Muscle of arm (tissue), 12 donors: ENCODE data around the gene IL3RA. TPM values are rescaled to one million over a fixed set of nuclear protein-coding genes. Genes with fewer than 3 reads are reported as not detected.
"Not testable (repeated sequence)": the region's sequence is repeated elsewhere in the genome, so short reads cannot be mapped to it uniquely, and the experiment has no call there.

Experiments used
- DNase-seq: peaks from one replicate; pipeline ENCODE4 v3.0.0-alpha.2; 2013
- polyA plus RNA-seq, 12 donors: library from polyadenylated mRNA; unstranded; fragments of 120-200 nt; gene quantifications; one replicate each; pipeline ENCODE4 v1.2.1, GENCODE V29; 2013; ENCODE audit not compliant: insufficient read length in 12 of 12

The IL3RA gene
- polyA plus RNA-seq, 12 donors: 6.4 to 24.9 (median 15.4) TPM; not detected in 1

DNA sequence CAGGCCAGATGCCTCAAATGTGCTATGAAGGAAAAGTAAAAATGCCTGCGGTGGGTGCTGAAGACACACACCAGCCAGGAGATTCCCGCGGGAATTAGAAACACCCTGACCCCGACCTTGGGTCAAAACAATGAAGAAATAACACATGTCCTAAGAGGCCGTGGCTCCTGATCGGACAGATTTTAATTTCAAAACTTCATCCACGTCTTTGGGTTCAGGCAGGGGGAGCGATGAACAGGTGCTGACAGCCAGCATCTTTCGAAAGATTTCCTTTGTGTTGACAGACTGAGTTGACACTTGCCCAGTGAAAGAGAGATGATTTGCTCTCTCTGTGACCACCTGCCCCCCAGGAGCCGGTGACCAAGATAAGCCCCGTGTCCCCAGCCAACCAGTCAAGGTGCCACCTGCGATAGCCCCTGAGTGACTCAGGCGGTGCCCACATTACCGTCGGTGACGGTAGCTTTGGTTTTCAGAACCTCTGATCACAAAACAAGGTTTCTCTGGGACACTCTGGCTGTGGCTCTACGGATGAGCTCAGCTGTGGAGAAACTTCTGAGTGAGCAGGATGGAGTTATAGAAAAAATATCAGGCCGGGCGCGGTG, 11.0 kb upstream of the IL3RA start:
- DNase-seq: no peak

DNA sequence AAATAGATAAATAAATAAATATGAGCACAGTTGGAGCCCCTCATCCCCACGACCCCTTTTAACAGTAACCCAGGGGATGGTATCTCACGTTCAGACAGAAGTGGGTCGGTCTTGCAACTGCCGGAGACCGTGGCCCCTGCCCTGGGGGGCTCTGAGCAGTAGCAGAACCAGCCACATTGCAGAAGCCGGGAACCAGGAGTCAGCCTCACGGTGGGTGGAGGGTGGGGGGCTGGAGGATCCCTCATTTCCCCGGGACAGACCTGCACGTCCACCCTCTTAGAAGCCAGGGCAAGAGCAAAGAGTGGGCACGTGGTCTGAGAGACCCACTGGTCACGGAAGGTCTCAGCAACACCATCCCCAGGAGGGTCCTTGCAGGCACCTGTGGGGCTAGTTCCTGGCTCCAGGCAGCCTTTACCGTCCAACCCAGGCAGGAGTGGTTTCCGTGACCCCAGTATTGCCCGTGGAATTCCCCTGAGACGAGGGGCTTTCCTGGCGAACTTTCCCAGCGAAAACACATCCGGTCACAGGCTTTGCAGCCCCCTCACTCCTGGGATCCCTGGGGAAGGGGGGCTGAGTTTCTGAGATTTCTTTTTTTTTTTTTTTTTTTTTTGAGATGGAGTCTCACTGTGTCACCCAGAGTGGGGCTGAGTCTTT, 8.8 kb upstream of the IL3RA start:
- DNase-seq: no peak

DNA sequence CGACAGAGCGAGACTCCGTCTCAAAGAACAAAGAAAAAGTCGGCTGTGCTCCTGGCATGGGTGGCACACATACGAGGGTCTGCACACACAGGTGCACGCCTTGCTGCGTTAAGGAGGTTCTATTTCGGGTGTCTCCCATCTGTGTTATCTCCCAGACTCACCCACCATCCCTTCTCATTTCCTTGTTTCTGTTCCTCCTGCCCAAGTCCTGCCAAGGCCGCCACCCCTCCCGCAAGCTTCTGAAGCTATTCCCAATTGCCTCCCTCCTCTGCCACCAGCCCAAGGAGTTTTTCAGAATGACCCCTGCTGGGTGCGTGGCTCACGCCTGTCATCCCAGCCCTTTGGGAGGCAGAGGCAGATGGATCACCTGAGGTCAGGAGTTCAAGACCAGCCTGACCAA, 6.0 kb upstream of the IL3RA start:
- DNase-seq: no peak

DNA sequence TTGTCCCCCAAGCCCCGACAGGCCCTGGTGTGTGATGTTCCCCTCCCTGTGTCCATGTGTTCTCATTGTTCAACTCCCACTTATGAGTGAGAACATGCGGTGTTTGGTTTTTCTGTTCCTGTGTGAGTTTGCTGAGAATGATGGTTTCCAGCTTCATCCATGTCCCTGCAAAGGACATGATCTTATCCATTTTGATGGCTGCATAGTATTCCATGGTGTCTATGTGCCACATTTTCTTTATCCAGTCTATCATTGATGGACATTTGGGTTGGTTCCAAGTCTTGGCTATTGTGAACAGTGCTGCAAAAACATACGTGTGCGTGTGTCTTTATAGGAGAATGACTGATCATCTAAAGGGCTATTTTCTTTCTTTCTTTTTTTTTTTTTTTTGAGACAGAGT, 4.2 kb upstream of the IL3RA start:
- DNase-seq: not testable (repeated sequence)

DNA sequence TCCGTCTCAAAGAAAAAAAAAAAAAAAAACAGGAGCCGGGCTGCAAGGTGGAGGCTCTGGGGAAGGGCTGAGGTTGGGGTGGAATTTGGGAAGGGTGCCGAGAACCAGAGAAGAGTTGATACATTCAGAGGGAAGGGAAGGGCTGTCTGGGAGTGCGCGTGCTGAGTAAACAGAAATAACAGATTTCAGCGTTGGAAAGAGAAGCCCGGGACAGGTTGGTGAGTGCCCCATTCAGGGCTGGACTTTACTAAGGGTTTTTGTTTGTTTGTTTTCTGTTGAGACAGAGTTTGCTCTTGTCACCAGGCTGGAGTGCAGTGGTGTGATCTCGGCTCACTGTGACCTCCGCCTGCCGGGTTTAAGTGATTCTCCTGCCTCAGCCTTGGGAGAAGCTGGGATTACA, 1.7 kb upstream of the IL3RA start:
- DNase-seq: no peak

DNA sequence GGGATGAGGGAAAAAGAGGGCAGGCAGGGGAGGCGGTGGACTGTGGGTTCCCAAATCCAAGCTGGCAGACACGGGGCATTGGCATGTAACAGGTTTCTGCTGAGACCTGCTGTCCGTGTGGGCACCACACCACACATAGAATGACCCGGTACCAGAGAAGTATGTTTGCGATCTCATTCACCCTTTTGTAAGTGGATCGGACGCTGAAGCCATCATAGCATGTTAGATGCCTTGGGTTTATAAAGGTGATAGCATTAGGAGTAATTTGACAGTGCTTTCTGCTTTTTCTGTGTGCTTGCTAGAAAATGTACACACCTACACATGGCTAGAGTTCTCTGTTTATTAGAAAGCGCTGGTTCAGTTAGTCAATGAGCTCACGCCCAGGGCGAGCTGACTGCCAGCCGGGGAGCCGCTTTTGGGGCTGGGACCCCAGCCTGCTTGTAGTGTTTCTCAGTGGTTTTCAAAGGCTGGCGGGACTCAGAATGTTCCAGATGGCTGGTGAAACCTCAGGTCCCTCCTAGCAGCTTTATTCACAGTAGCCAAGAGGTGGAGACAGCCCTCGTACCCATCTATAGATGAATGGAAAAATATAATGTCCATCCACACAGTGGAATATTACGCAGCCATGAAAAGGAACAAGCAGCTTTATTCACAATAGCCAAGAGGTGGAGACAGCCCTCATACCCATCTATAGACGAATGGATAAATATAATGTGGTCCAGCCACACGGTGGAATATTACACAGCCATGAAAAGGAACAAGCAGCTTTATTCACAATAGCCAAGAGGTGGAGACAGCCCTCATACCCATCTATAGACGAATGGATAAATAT, 579 bp downstream of the IL3RA start:
- DNase-seq: no peak

DNA sequence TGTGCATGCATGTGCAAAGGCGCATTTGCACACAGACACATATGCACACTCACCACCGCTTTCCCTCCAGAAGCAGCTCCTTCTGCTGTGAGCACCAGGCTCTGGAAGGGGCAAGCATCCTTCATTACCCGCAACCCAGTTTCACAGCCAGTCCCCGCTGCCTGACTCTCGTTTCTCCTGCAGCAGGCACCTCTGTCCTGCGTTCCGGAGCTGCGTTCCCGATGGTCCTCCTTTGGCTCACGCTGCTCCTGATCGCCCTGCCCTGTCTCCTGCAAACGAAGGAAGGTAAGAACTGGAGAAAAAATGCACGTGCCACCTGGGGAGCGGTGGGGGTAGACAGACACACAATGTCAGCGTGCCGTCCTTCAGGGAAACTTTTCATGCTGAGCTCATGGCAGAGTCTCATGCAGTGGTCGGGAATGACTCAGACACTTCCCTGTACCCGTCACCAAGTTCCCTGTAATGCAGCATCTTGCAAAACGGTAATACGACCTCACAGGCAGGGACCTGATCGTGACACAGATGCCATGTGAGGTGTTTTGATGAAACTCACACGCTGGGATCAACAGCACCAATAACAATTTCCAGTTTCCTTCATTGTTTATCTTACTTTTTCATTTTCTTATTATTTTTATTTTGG, 5.1 kb downstream of the IL3RA start:
- no peak for DNase-seq

DNA sequence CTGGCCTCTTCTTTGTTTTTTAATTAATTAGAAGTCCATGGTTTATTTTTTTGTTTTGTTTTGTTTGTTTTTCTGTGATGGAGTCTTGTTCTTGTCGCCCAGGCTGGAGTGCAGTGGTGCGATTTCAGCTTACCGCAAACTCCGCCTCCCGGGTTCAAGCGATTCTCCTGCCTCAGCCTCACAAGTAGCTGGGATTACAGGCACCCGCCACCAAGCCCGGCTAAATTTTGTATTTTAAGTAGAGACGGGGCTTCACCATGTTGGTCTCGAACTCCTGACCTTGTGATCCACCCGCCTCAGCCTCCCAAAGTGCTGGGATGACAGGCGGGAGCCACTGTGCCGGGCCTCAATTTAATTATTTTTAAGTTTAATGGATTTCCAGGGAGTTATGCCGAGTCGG, 13.0 kb downstream of the IL3RA start:
- not testable (repeated sequence) for DNase-seq

DNA sequence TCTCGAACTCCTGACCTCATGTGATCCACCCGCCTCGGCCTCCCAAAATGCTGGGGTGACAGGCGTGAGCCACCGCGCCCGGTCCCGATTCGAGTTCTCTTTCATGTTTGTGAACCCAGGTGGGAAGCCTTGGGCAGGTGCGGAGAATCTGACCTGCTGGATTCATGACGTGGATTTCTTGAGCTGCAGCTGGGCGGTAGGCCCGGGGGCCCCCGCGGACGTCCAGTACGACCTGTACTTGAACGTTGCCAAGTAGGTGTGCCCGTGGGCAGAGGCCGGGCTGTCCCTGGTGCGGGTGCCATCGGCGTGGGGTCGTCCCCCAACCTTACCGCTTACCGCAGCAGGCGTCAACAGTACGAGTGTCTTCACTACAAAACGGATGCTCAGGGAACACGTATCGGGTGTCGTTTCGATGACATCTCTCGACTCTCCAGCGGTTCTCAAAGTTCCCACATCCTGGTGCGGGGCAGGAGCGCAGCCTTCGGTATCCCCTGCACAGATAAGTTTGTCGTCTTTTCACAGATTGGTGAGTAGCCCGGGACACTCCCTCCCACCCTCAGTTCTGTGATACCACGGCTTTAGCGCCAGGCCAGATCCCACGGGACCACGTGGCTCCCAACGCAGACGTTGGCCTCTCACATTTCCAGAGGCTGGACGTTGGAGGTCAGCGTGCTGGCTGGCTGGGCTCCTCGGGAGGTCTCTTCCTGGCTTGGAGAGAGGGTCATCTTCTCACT, 15.6 kb downstream of the IL3RA start:
- no peak for DNase-seq

DNA sequence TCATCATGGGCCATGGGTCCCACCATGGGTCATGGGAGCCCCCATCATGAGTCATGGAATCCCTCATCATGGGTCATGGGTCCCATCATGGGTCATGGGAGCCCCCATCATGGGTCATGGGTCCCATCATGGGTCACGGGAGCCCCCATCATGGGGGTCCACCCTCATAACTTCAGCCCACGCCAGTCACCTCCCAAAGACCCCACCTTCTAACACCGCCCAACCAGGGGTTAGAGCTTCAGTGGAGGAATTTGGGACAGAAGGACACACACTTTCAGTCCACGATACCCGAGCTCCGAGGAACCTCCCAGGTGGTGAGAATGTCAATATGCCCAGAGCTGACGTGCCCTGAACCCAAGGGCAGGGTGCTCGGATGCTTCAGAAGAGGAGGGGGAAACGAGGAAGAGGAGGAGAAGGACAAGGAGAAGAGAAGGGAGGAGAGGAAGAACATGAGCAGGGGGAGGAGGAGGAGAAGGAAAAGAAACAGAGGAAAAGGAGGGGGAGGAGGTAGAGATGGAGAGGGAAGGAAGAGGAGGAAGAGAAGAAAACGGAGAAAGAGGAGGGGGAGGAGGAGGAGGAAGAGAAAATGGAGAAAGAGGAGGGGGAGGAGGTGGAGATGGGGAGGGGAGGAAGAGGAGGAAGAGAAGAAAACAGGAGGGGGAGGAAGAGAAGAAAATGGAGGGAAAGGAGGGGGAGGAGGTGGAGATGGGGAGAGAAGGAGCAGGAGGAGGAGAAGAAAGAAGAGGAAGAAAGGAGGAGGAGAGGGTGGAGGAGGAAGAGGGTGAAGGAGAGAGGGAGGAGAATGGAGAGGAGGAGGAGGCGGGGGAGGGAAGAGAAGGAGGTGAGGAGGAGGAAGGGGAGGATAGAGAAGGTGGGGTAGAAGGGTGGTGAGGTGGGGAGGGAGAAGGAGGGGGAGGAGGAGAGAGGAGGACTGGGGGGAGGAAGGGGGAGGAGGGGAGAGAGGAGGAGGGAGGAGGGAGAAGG, 17.7 kb downstream of the IL3RA start:
- DNase-seq: no peak

DNA sequence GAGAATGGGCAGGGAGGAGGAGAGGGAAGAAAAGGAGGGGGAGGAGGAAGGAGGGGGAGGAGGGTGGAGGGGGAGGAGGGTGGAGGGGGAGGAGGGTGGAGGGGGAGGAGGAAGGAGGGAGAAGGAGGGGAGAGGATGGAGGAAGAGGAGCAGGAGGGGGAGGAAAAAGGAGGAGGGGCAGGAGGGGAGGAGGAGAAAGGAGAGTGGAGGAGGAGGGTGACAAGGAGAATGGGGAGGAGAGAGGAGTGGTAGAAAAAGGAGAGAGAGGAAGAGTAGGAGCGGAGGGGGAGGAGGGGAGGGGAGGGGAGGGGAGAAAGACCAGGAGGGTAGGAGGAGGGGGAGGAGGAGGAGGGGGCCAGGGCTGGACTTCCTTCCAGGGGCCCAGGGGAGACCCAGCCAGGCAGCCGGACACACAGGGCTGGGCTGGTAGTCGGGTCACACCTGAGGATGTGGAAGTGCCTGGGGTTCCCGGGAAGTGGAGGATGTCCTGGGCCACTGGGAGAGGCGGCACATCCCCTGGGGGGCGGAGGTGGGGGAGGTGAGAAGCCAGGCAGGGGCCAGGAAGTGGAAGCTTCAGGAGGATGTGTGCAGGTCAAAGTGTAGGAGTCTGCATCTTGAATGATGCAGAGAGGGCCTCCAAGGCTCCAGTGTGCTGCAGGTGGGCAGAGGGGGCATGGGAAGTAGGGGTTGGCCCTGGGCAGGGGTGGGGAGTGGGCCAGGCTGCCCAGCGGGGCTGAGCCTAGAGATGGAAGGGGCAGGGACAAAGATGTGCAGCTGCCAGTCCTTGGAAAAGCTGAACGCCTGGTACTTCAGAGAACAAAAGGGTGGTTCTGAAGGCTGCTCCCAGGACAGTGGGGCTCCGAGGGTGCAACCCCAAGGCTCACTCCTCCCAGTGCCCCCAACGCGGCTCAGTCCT, 18.8 kb downstream of the IL3RA start:
- no peak for DNase-seq

DNA sequence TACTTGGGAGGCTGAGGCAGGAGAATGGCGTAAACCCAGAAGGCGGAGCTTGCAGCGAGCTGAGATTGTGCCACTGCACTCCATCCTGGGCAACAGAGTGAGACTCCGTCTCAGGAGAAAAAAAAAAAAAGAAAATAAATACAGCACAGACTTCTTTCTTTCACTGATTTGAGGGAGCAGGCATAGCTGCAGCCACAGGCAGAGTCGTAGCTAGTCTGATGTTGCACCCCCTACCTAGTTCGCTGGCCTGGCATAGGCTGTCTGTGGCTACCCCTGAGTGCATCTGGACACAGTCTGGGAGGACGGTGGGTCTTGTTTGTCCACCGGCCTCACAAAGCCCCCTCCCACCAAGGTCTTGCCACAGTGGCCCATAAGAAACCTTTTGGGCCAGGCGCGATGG, 21.4 kb downstream of the IL3RA start:
- no peak for DNase-seq

DNA sequence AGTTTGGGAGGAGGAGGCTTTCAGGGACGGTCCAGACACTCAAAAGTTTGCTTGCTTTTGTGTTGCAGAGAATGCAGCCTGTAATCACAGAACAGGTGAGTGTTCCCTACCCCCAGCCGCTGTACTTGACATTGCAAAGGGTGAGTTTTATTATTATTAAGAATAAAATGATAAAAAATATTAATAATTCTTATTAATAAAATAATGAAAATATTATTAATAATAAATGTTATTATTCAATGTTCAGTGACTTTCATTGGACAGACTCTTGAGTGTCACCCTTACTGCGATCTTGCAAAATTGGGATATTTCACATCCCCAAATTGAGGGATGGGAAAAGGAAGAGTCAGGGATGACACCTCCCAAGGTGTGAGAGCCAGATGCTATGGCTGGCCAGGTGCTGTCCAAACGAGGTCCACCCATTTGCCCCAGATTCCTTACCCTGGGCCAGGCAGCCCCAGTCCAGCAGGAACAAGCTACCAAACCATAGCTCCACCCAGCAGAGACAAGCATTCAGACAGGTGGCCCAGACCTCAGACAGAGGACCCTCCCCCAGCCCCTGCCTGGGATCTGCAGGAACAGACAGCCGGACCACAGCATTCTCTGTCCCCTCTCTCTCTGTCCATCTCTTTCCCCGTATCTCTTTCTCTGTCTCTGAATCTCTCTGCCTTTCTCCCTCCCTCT, 22.4 kb downstream of the IL3RA start:
- DNase-seq: no peak

DNA sequence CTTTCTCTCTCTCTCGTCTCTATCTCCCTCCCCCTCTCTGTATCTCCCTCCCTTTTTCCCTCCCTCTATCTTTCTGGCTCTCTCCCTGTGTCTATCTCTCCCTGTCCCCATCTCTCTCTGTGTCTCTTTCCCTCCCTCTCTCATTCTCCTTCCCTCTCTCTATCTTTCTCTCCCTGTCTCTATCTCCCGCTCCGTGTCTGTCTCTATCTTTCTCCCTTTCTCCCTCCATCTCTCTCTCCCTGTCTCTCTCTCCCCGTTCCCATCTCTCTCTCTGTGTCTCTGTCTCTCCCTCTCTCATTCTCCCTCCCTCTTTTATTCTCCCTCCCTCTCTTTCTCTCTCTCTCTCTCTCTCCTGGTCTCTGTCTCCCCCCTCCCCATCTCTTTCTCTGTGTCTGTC, 22.9 kb downstream of the IL3RA start:
- no peak for DNase-seq

DNA sequence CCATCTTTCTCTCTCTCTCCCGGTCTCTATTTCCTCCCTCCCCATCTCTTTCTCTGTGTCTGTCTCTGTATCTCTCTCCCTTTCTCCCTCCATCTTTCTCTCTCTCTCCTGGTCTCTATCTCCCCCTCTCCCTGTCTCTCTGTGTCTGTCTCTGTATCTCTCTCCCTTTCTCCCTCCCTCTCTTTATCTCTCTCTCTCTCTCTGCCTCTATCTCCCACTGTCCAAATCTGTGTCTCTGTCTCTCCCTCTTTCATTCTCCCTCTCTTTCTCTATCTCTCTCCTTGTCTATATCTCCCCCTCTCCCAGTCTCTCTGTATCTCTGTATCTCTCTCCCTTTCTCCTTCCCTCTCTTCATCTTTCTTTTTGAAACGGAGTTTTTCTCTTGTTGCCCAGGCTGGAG, 23.6 kb downstream of the IL3RA start:
- DNase-seq: no peak

DNA sequence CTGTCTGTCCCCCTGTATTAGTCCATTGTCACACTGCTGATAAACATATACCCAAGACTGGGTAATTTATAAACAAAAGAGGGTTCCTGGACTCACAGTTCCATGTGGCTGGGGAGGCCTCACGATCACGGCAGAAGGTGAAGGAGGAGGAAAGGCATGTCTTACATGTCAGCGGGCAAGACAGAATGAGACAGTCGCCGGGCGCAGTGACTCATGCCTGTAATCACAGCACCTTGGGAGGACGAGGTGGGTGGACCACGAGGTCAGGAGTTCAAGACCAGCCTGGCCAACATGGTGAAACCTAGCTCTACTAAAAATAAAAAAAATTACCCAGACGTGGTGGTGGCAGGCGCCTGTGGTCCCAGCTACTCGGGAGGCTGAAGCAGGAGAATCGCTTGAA, 24.7 kb downstream of the IL3RA start:
- DNase-seq: no peak

DNA sequence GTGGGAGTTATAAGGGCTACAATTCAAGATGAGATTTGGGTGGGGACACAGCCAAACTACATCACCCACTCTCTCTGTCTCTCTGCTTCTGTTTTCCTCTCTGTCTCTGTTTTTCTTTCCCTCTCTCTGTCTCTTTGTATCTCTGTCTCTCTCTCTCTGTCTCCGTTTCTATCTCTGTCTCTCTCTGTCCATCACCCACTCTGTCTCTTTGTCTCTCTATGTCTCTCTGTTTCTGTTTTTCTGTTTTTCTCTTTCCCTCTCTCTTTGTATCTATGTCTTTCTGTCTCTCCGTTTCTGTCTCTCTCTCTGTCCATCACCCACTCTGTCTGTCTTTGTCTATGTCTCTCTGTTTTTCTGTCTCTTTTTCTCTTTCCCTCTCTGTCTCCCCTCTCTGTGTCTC, 25.3 kb downstream of the IL3RA start:
- DNase-seq: no peak

DNA sequence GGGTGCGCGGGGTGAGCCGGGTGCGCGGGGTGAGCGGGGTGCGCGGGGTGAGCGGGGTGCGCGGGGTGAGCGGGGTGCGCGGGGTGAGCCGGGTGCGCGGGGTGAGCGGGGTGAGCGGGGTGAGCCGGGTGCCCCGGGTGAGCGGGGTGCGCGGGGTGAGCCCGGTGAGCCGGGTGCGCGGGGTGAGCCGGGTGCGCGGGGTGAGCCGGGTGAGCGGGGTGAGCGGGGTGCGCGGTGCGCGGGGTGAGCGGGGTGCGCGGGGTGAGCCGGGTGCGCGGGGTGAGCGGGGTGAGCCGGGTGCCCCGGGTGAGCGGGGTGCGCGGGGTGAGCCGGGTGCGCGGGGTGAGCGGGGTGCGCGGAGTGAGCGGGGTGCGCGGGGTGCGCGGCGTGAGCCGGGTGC, 29.8 kb downstream of the IL3RA start:
- not testable (repeated sequence) for DNase-seq

DNA sequence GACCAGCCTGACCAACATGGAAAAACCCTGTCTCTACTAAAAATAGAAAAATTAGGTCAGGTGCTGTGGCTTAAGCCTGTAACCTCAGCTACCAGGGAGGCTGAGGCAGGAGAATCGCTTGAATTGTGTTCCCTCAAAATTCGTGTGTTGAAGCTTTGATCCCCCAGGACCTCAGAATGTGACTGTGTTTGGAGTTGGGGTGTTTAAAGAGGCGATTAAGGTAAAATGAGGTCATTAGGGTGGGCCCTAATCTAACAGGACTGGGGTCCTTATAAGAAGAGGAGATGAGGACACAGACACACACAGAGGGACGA, 31.8 kb downstream of the IL3RA start:
- DNase-seq: no peak
